Ishikawa (cell line): ENCODE measurements around the gene TLN1.

Experiments used
- CREB1 ChIP-seq: IDR thresholded peaks from 2 replicates; pipeline ENCODE4 v1.6.1; 2012; ENCODE audit warnings: low read depth
- FOXM1 ChIP-seq: IDR thresholded peaks from 2 replicates; pipeline ENCODE4 v1.6.1; 2012; ENCODE audit warnings: low read depth, borderline replicate concordance
- RAD21 ChIP-seq: IDR thresholded peaks from 2 replicates; pipeline ENCODE4 v1.6.1; 2012; ENCODE audit warnings: low read depth
- TF ChIP-seq, protein P1 (sequence below): IDR thresholded peaks from 2 replicates; pipeline ENCODE4 v1.6.1; 2012

DNA sequence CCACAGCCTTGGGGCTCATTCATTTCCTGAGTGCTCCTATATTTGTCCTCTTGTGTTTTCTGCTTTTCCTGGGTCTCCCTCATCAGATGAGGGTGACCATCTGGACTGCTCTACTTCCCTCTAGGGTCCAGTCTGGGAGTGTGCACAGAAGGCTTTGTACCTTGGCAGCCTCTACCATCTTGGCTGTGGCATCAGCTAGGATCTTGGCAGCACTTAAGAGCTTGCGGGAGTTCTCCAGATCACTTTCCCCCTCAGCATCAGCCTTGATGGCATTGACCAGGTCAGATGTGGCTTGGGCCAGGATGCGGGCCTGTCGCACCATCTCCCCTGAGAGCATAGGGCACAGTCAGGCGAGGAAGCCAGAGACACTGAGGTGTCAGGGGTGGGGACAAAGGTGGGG is 15.8 kb downstream of the TLN1 start:
- TF ChIP-seq FOXM1 (no peak), CREB1 (no peak), RAD21 (no peak)
- TF ChIP-seq, protein P1, sequence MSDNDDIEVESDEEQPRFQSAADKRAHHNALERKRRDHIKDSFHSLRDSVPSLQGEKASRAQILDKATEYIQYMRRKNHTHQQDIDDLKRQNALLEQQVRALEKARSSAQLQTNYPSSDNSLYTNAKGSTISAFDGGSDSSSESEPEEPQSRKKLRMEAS = no peak
